GM12891 (cell line): ENCODE measurements around the gene FBXL15.

ENCODE experiments used
- DNase-seq: peaks from one replicate; pipeline ENCODE4 v3.0.0; 2011; ENCODE audit warnings: low spot score; ENCODE audit not compliant: insufficient read length
- FAIRE-seq: peaks from 2 replicates; lab custom pipeline; 2011; peaks lifted over from hg19 to GRCh38; lab: Jason Lieb, UNC
- PAX5 ChIP-seq: IDR thresholded peaks from 2 replicates; pipeline ENCODE4 v1.6.1; 2011; ENCODE audit warnings: low read length, moderate library complexity, mild to moderate bottlenecking; ENCODE audit not compliant: insufficient read depth, severe bottlenecking
- POLR2A ChIP-seq: IDR thresholded peaks from 2 replicates; pipeline ENCODE4 v1.6.1; 2011; ENCODE audit warnings: low read depth, low read length, control low read depth
- POLR2AphosphoS5 ChIP-seq: IDR thresholded peaks from 2 replicates; pipeline ENCODE4 v1.6.1; 2011; ENCODE audit warnings: low read depth, low read length, control low read depth
- POU2F2 ChIP-seq: IDR thresholded peaks from 2 replicates; pipeline ENCODE4 v1.6.1; 2011; ENCODE audit warnings: low read depth, mild to moderate bottlenecking, control low read depth, low read length, moderate library complexity
- SPI1 ChIP-seq: IDR thresholded peaks from 2 replicates; pipeline ENCODE4 v1.6.1; 2011; ENCODE audit warnings: low read depth, low read length, control low read depth
- TAF1 ChIP-seq: IDR thresholded peaks from 2 replicates; pipeline ENCODE4 v1.6.1; 2011; ENCODE audit warnings: low read depth, low read length, control low read depth

FBXL15 gene

DNA sequence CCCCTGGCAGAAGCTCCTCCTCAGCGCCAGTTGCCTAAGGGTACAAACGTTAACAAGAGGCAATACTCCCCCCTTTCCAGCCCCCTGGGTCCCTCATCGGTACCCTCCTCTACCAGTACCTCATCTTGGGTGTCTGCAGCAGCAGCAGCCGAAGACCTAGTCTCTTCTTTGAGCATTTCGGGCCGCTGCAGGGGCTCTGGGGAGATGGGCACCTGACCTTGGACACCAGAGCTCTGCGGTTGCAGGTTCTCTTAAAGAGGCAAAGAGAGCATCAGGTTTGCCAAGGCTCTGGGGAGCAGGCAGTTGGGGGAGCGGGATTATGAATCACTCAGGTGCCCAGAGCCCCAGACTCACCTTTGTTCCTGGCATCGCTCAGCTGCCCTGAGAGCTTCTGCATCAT, 3.5 kb downstream of the FBXL15 start:
- no peak for TF ChIP-seq SPI1
- TF ChIP-seq POLR2AphosphoS5: no peak
- TF ChIP-seq TAF1: no peak
- TF ChIP-seq POU2F2: no peak
- no peak for TF ChIP-seq POLR2A
- TF ChIP-seq PAX5: no peak
- FAIRE-seq (no peak), DNase-seq (no peak)

DNA sequence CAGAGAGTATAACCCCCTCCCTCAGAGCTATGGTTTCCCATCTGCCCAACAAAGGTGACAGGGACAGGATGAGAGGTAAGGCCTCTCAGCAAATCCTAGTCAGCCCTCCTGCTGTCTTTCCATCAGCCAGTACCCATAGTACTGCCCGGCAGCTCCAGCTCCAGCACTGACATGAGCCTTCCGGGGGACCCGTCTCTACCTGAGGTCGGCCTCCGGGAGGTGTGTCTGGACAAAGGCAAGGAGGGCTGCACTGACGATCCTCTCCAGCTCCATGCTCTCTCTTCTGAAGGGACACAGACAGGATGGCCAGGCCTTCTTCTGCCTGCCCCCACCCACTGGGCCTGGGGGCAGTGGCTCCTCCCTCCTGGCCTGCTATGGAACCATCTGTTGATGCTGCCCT, 4.3 kb downstream of the FBXL15 start:
- DNase-seq (no peak), FAIRE-seq (no peak)
- TF ChIP-seq SPI1: no peak
- TF ChIP-seq PAX5: no peak
- TF ChIP-seq TAF1: no peak

DNA sequence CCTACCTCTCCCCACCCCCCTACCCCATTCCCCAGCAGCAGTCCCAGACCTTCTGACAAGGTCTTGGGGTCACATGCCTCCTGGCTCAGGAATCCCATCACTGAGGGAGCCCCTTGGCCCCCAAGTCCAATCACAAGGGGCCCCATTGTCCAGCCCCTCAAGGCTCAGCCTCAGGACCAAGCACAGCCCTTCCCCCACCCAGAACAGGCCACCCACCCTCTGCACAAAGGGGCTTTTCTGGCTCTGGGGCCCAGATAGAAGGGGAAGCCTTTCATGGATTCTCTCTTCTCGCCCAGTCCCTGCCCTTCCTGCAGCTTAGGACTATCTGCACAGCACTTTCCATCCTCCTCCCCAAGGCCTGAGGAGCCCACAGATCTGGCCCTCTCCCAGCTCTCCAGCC, 4.8 kb downstream of the FBXL15 start:
- no peak for DNase-seq
- no peak for FAIRE-seq
- TF ChIP-seq SPI1: no peak

DNA sequence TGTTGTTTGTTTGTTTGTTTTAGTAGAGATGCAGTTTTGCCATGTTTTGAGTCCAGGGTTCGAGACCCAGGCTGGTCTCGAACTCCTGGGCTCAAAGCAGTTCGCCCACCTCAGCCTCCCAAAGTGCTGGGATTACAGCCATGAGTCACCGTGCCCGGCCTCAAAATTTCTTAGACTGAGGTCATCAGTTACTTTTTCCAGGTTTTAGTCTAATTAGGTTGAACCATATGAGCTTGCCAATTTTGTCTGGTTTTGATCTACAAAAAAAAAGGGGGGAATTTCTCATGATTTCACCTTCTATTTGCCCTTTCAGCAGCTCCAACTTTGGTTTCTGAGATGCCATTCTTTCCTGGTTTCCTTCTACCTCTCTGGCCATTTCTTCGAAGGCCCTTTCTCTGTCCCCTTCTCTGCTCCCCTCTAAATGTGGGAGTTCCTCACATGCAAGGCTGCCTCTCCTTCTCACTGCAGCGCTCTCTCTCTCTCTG, 6.2 kb downstream of the FBXL15 start:
- TF ChIP-seq PAX5: no peak
- no peak for TF ChIP-seq POLR2A
- no peak for TF ChIP-seq POLR2AphosphoS5
- TF ChIP-seq SPI1: no peak
- no peak for TF ChIP-seq POU2F2
- no peak for TF ChIP-seq TAF1
- no peak for FAIRE-seq
- no peak for DNase-seq

DNA sequence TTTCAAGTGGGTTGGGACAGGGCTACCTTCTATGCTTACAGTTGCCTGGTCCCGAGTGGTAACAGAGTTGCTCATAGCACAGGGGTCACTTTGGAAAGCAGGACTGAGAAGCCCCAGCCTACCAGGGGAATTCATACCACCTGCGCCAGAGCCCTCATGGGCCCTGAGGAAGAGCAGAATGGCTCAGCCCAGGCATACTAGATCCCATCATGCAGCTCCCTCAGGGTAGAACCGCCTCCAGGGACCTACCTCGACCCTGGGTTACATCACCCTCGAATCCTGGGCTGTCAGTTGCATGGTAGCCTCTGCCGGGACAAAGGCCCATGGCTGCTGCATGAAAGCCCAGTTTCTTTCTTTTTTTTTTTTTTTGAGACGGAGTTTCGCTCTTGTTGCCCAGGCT, 8.8 kb downstream of the FBXL15 start:
- TF ChIP-seq PAX5 (no peak), SPI1 (no peak), POU2F2 (no peak), TAF1 (no peak), POLR2AphosphoS5 (no peak), POLR2A (no peak)
- FAIRE-seq: no peak
- no peak for DNase-seq

DNA sequence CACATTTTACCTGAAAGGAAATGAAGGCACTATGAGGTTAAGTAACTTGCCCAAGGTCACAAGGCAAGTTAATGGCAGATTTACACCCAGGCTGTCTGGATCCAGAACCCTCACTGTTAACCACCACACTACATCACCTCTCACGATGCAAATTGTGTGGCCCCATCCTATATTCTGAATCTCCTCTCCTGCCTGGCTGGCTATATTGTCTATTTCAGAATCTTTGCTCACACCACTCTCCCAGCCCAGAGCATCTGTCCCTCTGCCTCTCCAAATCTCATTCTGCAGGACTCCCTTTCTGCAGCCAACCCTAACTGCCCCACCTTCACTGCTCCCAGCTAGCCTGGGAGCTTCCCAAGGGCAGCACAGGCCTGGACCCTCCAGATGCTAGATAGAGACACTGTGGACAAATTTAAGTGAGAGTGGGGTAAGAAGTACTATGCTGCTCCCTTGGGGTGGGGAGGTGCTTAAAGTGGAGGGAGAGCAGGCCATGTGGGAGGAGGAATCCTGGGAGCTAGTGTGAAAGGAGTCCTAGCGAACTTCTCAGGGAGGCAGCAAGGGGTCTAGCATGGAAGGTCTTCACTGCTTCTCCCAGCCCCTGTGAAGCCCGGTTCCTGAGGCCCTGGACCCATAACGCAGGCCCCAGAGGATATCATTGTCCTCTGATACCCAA, 11.0 kb downstream of the FBXL15 start:
- FAIRE-seq (no peak), DNase-seq (no peak)
- TF ChIP-seq POU2F2 (peak; percentile 75; the same call in 1 of the 2 replicates), PAX5 (no peak), POLR2AphosphoS5 (0 out of 2 replicates have a peak, but pooled peaks have one; percentile 24)

DNA sequence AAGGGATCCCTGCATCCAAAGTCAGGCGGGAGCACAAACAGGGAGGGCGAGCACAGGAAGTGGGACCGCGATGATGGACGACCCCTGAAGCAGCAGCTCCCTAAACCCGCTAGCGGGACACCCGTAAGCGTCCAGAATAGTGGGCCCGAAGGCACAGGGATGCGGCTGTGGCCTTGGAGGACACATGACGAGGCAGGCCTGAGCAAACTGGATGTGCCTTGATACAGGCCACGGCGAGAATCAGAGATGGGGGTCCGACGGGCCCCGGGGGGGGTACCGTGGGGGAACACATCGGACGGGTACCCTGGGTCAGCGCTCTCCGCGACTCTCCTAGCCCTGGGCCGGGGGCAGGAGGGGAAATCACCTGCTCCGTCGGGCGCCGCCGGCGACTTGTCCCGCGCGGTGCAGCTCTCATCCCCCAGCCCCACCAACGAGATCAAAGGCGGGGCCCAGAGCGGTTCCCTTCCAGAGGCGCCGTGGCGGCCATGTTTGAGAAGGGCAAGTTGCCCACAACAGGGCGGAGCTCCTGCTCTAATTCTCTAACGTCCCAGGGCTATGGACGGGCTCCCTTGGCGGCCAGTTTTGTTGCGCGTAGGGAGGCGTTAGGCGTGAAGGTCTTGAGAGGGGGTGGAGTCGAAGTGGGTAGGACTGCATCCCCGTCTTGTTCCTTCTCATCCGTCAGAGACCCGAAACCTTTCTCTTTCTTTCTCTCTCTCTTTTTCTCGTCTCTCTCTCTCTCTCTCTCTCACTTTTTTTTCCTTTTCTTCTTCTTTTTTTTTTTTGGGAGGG, 11.7 kb downstream of the FBXL15 start, which contains the start of gene CUEDC2:
Gene CUEDC2 (minus strand): TSS at position 413 of the 789 bp plus-strand sequence. CDS start 7,386 bp downstream, outside the sequence.
- DNase-seq: peak; percentile 90
- FAIRE-seq: peak; percentile 91
- peak; percentile 72 for TF ChIP-seq TAF1
- peak; percentile 42 for TF ChIP-seq SPI1
- peak; percentile 58; the same call in 1 of the 2 replicates for TF ChIP-seq POU2F2
- peak; percentile 61 for TF ChIP-seq POLR2A
- TF ChIP-seq POLR2AphosphoS5: peak; percentile 61; the same call in 1 of the 2 replicates
- TF ChIP-seq PAX5: no peak

DNA sequence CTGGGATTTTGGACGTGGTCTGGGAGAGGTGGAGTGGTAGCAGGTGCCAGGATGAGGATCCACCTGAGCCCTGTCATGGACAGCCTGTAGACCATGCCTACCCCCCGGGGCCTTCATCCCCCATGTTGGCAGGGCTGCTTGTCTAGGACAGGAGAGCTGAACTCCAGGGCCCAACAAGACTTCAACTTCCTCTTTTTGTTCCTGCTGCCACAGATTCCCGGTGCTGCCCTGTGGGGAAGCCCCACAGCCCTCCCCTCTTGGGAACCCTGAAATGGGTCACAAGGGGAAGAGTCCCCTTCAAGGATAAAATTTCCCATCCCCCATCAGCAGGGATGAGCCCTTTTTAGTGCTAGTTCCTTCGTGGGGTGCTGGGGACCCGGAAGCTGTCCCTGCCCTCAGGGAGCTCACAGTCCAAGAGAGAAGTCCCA, 13.0 kb downstream of the FBXL15 start:
- no peak for TF ChIP-seq PAX5
- no peak for TF ChIP-seq TAF1
- no peak for TF ChIP-seq POLR2AphosphoS5
- no peak for TF ChIP-seq POLR2A
- peak; percentile 61 for TF ChIP-seq SPI1
- no peak for TF ChIP-seq POU2F2
- no peak for FAIRE-seq
- DNase-seq: no peak

DNA sequence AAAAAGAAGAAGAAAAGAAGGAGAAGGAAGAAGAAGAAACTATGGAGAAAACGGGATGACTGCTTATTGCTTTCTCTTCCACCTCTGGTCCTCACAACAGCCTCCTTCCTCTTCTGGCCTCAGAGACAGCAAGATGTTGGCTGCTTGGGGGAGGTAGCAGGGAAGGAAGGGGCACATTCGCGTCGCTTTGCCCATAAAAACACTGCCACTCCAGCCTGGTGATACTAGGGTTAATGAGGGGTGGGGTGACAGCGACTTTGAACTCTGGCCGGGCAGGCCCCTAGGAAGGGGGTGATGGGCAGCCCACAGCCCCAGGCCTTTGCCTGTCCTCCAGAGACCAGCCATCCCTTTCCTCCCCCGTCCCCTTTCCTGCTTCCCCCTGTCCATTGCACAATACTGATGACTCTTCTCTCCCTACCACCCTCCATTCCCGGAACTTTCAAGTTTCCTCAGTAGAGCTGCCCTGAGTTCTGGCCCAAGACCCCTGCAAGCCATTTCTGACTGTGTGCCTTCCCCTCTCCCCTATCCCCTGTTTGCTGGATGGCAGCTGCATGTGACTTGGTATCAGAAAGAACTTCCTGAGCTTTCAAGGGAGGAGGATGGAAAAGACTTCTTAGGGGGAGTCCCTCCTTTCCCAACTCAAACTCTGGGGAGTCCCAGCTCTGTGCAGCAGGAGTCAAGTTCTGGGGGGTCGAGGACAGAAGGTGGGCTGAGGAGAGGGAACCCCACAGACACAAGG, 13.9 kb downstream of the FBXL15 start:
- no peak for TF ChIP-seq POU2F2
- no peak for TF ChIP-seq POLR2AphosphoS5
- TF ChIP-seq TAF1: no peak
- TF ChIP-seq POLR2A: no peak
- TF ChIP-seq SPI1: no peak
- TF ChIP-seq PAX5: no peak
- DNase-seq (no peak), FAIRE-seq (peak; percentile 41)
